ENCODE results near the gene ENHO.

Gene ENHO

DNA sequence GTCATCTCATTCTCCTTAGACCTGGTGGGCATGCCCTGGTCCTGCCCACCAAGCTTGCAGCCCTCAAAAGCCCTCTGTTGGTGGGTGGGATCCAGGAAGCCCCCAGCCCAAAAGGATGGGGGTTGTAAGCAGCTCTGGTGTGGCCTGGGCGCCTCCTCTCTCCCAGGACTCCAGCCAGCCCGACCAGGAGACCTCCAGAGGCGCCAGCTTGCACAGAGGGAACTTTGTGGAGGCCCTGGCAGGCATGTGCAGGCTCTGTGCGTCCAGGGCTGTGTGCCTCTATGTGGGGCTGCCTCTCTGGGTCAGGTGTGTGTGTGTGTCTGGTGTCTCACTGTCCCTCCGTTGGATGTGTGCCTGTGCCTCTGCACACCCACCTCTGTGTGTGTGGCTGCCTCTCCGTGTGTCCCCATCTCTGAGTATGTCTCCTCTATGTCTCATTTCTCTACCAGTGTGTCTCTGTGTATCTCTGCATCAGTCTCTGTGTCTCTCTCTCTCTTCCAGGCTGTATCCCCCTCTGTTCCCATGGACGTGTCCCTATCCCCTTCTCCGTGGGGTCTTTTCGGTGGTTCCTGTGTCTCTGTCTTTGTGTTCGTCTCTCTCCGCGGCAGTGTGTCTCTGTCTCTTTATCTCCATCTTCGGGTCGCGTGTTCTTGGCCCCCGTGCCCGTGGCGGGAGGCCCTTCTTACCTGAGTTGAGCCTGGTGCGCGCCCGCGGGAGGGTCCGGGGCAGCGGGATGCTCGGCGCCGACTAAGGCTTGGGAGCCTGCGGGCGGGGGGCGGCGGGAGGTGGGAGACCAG, 501 bp downstream of the ENHO start:
- DNase-seq = no peak

DNA sequence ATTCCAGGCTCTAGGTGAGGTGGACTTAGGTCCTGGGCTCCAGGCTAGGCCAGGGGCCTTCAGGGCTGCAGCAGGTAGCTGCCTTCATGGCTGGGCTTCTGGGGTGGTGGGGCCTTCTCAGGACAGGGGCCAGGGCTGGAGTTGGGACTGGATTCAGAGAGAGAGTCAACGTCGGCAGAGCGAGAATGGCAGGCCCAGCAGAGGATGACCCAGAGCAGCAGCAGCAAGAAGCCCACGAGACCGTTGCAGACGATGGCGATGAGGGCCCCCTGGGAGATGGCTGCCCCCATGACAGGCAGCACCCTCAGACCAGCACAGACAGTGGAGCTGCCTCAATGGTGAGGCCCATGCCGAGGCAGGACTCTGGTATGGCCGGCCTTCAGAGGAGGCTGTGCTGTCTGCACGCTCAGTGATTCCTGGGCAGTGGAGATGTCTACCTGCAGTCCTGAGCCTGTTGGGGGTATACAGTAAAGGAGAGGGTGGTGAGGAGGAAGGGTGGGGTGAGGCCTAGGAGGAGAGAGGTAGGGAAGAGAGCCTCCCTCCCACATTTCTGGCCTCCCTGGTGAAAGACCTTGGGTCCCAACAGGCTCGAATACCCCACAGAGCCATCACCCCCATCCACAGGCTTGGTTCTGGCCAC, 1.3 kb downstream of the ENHO start:
- no peak for DNase-seq

DNA sequence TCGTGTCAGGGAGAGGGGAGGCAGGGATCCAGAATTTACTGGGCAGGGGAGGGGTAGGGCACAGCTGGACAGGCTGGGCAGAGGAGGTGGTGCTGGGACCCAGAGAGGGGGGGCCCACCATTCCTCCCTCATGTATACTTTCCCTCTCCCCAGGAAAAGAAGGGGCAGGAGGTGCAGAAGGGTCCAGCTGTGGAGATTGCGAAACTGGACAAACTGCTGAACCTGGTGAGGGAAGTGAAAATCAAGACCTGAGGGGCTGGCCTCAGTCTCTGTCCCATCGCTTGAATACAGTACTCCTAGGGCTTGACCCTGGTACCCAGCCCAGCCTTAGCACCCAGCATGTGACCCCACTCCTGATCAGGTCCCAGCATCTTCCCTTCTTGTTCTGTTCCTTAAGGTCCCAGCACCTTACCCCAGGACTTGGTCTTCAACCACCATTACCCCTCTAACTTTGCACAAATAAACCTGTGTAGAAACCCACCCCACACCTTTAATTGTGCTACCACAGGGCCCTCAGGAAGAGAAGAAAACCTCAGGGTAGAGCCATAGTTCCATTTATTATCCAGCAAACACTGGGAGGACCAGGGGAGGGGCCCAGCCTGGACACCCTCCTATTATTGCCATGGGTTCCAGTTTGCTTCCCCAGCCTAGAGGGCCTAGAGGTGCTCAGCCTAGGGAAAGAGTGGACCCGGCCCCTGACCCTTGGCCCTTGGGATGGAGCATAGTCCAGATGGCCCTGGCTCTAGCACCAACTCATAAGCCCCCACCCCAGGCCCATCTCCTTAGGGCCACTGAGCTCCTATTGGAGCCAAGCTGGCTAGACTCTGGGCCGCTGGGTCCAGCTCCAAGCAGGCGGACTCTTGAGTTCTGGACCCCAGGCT, 2.0 kb downstream of the ENHO start:
- no peak for DNase-seq

DNA sequence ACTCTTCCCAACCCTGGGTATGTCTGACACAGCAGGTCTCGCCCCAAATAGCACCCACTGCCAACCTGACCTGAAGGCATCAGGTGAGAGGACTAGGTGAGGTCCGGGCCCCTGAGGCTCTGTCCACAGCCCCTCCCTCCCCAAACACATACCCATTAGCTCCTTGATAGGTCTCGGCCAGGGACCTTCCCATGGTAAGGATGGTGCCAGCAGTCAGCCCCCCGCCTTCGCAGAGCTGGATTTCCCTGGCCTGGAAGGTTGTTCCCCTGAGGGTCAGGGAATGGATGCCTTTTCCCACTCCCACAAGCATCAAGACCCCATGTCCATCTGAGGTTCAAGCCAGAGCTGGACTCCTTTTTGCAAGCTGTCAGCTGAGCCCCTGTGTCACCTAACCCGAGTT, 2.7 kb downstream of the ENHO start:
- DNase-seq = no peak

DNA sequence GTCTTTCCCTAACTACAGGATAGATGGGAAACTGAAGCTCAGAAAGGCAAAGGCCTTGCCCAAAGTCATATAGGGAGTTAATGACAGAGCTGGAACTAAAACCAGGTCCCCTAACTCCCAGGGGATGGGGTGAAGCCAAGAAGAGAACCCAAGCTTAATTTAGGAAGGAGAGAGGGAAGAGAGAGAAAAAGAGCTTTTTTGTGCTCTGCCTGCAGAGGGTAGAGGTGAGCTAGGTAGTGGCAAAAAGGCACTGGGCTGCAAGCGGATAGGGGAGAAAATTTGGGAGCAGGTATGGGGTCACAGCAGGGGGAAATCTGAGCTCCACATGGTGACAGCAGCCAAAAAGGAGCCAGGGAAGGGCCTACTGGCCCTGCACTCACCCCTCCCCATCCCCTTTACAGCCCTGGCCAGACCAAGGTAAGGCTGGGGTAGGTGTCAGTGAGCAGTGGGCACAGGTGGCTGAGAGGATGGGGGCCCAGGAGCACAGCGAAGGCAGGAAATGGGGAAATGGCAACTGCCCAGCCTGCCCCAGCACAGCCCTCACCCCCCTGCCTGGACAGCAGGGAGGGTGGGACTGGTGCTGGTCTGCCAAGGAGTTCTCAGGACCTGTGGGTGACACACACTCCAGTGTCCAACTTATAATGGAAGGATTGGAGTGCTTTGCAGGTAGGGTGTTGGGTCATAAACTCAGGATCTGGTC, 3.3 kb downstream of the ENHO start:
- no peak for DNase-seq

DNA sequence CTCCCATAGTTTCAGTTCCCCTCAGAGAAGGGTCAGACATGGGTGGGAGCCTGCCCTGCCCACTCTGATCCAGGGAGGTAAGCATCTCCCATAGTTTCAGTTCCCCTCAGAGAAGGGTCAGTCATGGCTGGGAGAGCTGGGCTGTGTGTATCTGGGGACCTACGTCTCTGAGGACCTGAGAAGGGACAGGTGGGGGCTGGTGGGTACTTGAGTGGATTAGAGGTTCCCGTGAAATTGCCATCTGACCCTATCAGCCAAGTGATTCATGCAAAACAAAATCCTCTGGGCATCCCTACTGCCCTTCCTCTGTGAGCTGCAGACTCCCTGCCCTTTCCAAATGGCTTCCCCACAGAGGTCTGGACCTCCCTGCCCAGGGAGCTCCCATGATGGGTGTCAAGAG, 3.9 kb downstream of the ENHO start:
- no peak for DNase-seq

DNA sequence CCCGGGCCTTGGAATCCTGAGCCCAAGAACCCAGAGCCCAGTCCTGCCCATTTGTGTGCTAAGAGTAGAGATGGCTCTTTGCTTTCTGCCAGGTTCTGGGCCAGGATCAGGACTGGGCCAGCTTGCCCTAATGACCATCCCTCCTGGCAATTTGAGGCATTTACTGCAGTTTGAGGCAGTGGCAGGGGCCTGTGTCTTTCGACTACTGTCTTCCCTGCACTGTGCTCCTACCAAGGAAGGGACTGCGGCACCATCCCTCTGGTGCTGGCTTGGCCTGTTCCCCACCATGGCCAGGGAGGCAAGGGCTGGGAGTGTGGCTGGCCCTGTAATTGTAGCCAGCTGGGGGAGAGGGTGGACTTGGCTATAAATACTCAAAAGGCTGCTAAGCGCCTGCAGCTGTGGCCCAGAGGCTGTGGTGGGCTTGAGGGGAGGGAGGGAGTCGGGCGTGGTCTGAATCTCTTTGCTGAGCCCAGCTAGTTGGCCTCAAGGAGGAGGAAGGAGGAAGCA, 4.6 kb downstream of the ENHO start:
- DNase-seq = no peak

DNA sequence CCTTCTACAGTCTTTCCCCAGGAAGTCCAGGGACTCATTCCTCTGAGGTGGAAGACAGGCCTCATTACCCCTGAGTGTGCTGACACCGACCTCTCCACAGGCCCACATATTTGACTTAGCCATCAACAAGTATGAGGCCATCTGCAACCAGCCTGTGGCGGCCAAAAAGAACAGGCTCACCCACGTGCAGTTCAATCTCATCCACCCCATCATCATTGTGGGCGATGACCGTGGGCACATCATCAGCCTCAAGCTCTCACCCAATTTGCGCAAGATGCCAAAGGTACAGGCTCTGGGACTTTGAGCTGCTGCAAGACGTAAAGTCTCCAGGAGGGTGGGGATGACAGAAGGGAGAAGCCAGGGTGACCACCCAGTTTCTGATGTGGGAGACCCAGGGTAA, 5.6 kb downstream of the ENHO start:
- DNase-seq = no peak

DNA sequence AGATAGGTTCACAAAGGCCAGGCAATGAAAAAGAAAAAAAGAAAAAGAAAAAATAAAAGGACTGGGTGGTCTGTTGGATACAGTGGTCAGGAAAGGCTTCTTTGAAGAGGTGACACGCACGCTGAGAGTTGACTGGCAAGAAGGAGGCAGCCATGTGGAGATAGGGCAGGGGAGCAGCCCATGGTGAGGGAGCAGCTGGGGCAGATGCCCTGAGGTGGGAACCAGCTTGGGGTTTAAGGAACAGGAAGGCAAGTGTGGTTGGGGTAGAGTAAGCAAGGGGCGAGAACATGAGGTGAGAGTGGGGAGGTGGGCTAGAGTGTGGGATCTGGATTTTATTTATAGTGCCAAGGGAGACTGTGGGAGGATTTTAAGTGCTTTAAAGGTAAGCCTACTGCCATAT, 6.8 kb downstream of the ENHO start:
- DNase-seq = no peak

DNA sequence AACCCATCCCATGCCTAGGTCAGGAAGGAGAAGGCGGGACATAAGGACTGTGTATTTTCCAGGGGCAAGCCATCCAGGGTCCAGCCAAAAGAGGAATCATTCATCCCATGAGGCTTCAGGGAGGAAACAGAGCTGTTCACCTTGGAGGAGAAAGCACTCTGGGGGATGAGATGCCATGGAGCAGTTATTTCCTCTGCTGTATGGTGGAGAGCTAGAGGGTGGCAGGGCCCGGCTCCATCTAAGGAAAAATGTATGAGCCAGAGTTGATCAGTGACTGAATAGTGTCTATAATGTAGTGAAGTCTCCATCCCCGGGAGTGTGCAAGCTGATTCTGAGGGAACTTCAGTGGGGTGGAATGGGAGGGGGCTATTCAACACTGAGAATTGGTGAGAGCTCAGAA, 8.0 kb downstream of the ENHO start:
- DNase-seq = no peak

DNA sequence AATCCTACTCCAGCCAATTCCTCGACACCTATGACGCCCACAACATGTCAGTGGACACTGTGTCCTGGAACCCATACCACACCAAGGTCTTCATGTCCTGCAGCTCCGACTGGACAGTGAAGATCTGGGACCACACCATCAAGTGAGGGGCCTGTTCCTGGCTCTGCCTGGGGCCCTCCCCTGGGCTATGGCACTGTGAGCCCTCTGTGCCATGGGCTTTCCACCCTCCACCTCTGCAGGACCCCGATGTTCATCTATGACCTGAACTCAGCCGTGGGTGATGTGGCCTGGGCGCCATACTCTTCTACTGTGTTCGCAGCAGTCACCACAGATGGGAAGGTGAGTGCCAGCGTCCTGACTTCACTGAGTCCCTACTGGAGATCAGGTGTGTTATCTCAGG, 8.4 kb downstream of the ENHO start:
- DNase-seq = no peak

DNA sequence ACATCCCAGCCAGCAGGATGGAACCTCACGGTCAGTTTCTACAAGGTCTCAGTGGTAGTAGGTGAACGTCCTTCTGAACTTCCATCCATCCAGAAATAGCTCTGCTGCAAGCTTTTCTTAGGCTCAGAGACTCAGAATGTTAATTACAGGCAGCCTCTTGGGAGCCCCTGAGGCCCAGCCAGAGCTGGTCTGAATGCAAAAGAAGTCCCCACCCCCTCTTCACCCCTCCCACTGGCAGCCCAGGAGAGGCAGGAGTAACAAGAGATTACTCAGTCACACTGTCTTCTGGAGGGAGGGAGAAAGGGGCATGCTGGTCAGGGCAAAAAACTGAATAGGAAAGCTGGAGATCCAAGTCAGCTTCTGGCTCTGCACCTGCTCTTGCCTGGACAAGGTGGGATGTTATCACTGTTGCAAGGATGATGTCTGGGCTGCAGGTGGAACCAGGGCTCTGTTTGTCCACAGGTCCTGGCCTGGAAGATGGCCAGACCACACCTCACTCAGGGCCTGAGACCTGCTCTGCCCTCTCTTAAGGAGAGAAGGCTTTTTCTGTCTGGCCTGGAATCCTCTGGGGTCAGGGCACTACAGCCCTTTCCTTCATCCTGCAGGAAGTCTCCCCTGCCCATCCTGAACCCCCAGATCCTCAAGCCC, 9.1 kb downstream of the ENHO start:
- DNase-seq = no peak

DNA sequence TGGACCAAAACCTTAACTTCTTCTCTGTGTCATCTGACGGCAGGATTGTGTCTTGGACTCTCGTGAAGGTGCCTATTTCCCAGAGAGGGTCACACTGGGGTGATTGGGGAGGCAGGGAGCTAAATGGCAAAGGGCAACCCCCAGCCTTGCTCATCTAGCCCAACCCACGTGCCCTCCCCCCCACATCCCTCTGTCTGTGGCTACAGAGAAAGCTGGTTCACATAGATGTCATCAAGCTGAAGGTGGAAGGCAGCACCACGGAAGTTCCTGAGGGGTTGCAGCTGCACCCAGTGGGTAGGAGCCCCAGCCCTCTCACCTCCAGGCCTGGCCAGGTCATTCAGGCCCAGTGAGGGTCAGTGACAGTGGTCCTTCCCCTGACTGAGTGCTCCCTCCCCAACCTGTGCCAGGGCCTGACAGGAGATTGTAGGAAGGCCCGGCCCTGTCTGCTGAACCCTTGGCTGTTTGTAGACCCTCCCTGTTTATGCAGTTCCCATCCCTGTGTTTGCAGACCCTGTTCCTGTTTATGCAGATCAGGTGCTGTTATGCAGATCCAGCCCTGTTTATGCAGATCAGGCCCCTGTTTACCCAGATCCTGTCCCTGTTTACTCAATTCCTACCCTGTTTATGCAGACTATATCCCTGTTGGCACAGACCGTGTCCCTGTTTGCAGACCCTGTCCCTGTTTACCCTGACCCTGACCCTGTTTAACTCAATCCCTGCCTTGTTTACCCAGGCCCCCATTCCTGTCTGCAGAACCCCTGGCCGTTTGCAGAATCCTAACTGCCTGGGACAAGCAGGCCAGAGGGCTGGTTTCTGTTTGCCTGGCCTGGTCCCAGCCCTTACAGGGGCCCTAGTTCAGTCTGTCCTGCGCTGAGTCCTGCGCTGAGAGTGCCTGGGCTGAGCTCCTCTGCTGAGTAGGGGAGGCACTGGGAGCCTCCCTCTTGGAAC, 10.4 kb downstream of the ENHO start:
- DNase-seq = no peak

DNA sequence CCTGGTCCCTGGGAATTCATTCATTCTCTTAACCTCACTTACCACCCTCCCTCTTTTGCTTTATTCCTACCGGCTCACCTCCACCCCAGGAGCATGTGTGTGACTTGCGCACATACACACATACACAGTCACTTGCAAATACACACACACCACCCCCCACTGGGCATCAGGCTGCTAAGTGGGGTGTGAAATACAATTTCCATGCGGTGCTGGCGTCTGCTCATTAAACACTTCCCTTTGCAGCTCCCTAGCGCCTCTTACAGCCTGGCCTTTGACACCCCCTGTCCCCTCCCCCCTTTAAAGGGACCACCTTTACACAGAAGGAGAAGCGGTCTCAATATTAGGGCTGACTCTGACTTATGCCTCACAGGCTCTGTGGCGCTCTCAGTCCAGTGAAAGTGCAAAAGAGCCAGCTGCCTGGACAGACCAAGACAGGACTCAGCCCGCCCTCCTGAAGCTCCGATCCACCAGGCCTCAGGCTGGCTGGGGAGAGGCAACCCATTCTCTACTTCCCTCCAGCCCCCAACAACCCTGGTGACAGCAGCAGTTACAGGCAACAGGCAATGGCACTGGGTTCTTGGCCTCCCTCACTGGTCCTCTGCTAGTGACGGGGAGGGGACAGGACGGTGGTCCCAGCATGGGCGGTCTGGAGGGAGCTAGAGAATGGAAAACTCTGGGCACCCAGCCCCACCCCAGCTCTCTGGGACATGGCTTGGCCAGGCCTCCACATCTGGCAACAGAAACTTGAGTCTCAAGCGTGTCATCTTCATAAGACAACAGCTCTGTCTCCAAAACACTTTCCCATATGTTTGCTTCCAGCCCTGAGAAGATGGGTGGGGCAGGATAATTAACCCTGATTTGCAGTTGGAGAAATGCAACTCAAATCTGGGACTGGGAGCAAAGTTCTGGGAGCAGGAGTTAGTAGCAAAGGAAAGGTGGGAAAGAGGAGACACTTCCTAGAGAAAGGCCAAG, 12.0 kb downstream of the ENHO start:
- no peak for DNase-seq

DNA sequence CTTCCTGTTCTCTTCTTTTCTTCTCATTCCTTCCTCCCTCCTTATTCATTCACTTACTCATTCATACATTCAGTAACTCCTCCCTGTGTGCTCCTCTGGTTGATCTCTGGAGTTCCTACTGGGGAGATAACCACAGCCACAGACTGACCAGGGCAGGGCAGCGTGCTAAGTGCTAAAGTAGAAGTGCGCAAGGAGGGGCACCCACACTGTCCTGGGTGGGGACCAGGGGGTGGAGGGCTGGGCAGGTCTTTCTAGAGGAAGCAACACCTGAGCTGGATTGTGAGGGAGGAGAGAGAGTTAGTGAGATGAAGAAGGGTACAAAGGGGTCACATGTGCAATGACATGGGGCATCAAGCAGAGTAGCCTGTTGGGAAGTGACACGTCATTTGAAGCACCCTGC, 13.8 kb downstream of the ENHO start:
- no peak for DNase-seq

DNA sequence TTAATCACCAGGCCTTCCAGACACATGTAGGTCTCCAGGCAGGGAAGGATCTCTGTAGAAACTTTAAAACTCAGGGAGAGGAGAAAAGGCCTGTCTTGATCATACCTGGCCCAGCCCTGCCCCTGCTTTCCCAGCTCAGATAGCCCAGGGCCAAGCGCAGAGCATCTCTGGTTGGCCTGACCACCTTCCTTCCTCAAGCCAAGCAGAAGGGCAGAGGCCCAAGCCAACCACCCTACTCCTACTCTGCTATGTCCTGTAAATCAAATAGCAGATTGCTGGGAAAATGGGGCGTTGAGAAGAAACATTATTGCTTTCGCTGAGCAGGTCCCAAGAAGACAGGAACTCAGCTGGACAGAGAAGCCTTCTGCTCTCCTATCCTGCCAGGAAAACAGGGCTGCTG, 14.3 kb downstream of the ENHO start:
- no peak for DNase-seq

DNA sequence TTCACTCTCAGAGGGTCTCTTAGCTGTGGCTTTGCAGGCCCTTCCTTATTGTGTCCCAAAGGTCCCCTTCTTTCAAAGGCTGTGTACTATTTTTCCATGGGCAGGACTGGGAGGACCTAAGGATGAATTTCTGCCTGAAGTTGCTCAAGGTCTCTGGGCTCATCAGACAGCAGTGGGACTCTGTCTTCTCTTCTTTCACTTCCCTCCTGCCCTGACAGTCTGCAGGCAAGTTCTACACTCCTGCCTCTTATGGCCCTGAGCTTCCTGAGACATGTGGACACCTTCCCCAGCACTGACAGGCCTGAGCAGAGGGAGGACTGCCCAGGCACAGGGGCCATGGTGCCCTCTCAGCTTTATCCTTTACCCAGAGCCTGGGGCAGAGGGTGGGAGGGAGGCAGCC, 14.8 kb downstream of the ENHO start:
- no peak for DNase-seq

DNA sequence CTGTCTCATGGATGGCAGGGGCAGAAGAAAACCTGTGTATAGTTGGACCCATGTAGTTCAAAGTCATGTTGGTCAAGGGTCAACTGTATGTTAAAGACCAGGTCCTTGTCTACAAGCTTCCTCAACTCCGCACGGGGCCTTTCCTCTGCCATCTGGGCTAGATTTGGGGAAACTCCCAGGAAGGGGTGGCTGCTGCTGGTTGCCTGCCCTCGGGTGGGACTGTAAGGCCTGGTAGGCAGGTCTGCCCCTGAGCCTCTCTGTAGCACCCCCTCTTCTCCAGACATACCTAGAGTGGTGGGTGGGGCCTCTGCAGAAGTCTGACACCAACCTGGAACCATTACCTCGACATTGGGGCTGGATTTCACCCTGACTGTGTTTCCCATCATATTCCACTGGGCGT, 15.2 kb downstream of the ENHO start:
- no peak for DNase-seq

DNA sequence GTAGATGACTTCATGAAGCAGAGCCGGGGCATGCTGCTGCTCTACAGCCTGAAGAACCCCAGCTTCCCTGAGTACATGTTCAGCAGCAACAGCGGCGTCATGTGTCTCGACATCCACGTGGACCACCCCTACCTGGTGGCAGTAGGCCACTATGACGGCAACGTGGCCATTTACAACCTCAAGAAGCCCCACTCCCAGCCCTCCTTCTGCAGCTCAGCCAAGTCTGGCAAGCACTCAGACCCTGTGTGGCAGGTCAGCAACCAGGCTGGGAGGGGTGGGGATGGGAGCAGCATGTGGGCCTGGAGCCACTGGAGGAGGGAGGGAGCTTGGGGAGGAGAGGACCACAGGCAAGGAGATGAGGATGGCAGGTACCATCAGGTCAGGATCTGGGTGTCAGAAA, 16.2 kb downstream of the ENHO start:
- DNase-seq = no peak
